Activated CD4-positive, alpha-beta T cell treated with anti-CD3 and anti-CD28 coated beads for 36 hours (primary cell): ENCODE data around the gene RALGPS1. TPM values are rescaled to one million over a fixed set of nuclear protein-coding genes. Genes with fewer than 3 reads are reported as not detected.

Experiments
- ATAC-seq: fragments of 200-7000 bp; cut with Tn5 transposase; one replicate; pipeline ENCODE4 v1.10.0; 2021; ENCODE audit warnings: mild to moderate bottlenecking, moderate library complexity
- CTCF ChIA-PET: fragments of 350-600 bp; sonication (Branson Sonifier 250); formaldehyde crosslinking; loops from one replicate; lab custom pipeline; 2021; ENCODE audit warnings: antibody characterized with exemption; lab: Charles Lee
- POLR2A ChIA-PET: fragments of 350-600 bp; sonication (Branson Sonifier 250); formaldehyde crosslinking; loops from one replicate; lab custom pipeline; 2021; ENCODE audit warnings: antibody characterized with exemption, inconsistent platforms; lab: Charles Lee
- DNase-seq: peaks from one replicate; pipeline ENCODE4 v3.0.0-alpha.2; 2020
- H3K27ac Mint-ChIP-seq: one replicate; pipeline ENCODE4 v1.8.0; 2021; ENCODE audit warnings: mixed read lengths
- H3K27me3 Mint-ChIP-seq: one replicate; pipeline ENCODE4 v1.8.0; 2021; ENCODE audit warnings: mixed read lengths
- H3K36me3 Mint-ChIP-seq: one replicate; pipeline ENCODE4 v1.8.0; 2021; ENCODE audit warnings: low read depth, mixed read lengths
- H3K4me1 Mint-ChIP-seq: one replicate; pipeline ENCODE4 v1.8.0; 2021; ENCODE audit warnings: mixed read lengths
- H3K4me3 Mint-ChIP-seq: one replicate; pipeline ENCODE4 v1.8.0; 2021; ENCODE audit warnings: mild to moderate bottlenecking, moderate library complexity, mixed read lengths
- H3K9me3 Mint-ChIP-seq: one replicate; pipeline ENCODE4 v1.8.0; 2021; ENCODE audit warnings: low read depth, mixed read lengths
- intact Hi-C, 2 experiments: fragments of 100-400 bp; cut with DNase I in 1 of 2; cut with micrococcal nuclease in 1 of 2; formaldehyde crosslinking; loops; one replicate each; pipeline versions ENCODE4 v1.14.2 to v1.15.1; 2022 to 2024; cut with DNase I, micrococcal nuclease
- total RNA-seq, 2 experiments: library from RNA; stranded (reverse); gene quantifications; one replicate each; pipeline ENCODE4 v1.2.3, GENCODE V29; 2021

RALGPS1 gene
- total RNA-seq, 2 experiments from 2014 or later, result 1.2 to 2.2 TPM

DNA sequence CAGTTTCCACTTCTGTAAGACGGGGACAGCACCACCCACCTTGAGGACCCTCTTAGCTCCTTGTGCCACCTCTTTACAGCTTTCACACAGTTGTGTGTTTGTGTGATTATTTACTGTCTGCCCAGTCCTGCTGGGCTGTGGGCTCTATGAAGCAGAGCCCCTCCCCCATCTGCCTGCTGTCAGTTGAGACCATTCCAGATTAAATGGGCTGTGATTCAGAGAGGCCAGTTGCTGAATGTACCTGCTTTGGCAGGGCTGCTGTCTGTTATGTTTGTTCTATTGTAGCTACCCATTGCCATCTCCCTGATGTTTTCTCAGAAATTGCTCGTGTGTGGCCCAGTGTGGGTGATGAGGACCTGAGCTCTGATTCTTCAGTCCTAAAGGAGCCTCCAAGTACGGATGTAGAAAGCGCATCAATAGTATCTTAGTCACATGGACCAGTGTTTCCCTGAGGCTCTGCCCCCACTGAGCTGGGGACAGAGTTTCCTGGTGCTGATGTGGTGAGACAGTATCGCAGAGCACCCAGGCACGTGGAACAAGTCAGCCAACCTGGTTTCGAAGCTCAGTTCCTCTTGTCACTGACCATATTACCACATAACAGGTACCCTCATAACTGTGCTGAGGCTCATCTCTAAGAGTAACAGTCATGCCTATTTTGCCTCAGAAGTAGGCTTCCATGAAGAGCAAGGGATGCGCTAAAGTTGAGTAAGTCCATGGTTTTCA lies 204.2 kb downstream of the RALGPS1 start:
- Mint-ChIP-seq H3K9me3 (no peaks in the 10 kb centered on the region), H3K4me1 (peaks cover 5% of the 10 kb centered on the region), H3K4me3 (no peak overlapping the region), H3K27ac (no peak overlapping the region), H3K27me3 (peaks cover 20% of the 10 kb centered on the region), H3K36me3 (no peaks in the 10 kb centered on the region)
- ChIA-PET CTCF (interaction anchor here (0.8 kb wide), 1 partner anchor 8 kb away, joined by 4 read pairs; no protein-coding TSS in a partner anchor), POLR2A (no interaction called here)
- intact Hi-C loops, result no loop called here
- DNase-seq, result no peak
- no peak for ATAC-seq

DNA sequence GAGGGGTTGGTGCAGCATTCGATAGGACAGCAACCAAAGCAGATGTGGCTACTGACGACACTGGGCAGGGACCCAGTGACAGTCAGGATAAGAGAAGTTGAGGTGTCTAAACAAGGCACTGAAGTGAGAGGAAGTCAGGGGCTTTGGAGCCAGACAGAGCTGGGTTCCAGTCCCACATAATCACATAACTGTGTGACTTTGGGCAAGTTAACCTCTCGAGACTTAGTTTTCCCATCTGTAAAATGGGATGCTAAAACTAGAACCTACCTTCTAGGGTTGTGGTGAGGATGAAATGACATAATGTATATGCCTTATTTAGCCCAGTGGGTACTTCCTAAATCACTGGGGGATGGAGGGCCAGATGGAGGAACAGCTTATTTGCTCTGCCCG lies 204.7 kb downstream of the RALGPS1 start:
- ChIA-PET POLR2A (no interaction called here), CTCF (no interaction called here)
- no peak for DNase-seq
- Mint-ChIP-seq H3K4me3 (no peak overlapping the region), H3K27ac (no peak overlapping the region), H3K27me3 (peaks cover 22% of the 10 kb centered on the region), H3K9me3 (no peaks in the 10 kb centered on the region), H3K36me3 (no peaks in the 10 kb centered on the region), H3K4me1 (peaks cover 5% of the 10 kb centered on the region)
- intact Hi-C loops, result no loop called here
- ATAC-seq, result no peak

DNA sequence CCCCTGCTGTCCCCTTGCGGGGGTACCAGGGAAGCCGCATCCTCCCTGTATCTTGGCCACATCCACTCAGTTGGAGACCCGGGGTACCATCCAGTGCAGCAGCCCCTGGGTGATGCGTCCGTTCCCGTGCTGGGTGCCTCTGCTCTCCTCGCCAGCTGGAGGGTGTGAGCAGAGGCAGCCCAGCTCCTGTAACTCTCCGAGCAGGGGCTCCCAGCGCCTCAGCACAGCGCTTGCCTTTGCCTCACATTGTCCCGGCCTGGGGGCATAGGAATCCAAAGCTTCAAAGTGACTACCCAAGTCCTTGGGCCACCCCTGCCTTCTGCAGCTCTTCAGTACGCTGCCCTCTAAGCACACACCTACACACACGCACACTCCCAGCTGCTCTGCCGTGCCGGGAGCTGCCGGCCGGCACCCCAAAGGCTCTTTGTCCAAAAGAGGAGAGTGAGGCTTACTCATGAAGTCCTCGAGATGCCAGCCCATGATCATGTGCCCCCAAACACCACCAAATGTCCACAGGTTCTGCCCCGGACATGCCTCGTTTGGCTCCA lies 207.1 kb downstream of the RALGPS1 start:
- ChIA-PET CTCF (no interaction called here), POLR2A (interaction anchor here (0.6 kb wide), 1 partner anchor 286 kb away, joined by 6 read pairs; no protein-coding TSS in a partner anchor)
- no peaks in the 10 kb centered on the region for H3K9me3 Mint-ChIP-seq
- no peaks in the 10 kb centered on the region for H3K36me3 Mint-ChIP-seq
- H3K4me3 Mint-ChIP-seq, result no peak overlapping the region
- intact Hi-C loops, result no loop called here
- H3K27ac Mint-ChIP-seq, result no peak overlapping the region
- ATAC-seq (no peak), DNase-seq (no peak)
- no peaks in the 10 kb centered on the region for H3K4me1 Mint-ChIP-seq
- peaks cover 29% of the 10 kb centered on the region for H3K27me3 Mint-ChIP-seq

DNA sequence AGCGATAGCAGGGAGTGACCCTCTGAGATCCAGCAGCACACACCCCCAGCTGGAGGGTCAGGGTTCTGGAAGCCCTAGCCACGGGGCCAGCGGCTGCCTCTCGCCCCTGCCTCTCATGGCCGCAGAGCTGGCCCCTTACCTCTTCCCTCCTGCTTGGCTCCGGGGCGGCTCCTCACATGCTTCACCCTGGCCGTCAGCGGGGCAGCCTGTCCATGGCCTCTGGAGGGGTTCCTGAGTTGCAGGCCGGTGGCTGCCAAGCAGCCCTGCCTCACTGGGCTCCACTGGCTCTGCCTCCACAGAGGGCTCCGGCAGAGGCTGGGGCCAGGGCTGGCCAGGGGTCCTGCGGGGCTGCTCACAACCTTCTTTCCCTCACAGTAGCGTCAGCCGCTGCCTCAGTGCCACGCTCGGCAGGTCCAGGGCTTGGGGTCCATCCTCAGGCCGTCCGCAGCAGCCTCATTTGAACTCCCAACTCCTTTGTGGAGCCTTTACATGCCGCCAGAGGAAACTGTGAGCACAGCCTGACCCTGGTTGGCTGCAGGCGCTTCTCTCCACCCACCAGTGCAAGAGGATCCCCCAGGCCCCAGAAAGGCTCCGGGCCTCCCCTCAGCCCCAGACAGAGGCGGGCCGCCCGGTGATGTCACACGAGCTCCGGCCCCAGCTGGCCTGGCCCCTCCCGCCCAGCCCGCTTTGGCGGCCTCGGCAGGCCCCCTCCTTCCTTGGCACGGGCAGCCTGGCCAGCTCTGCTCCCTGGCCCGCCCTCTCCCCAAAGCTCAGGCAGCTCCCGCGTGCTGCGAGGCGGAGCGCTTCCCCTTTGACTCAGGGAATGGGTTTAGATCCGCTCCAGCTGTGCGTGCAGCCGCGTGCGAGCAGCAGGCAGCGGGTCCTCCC lies 207.8 kb downstream of the RALGPS1 start, which contains the start of gene ANGPTL2:
TSS of gene ANGPTL2 (minus strand) at position 460 of the 888 bp plus-strand sequence. CDS start 13,904 bp downstream, outside the sequence.
- no peak within 1 kb of the TSS for H3K4me3 Mint-ChIP-seq
- DNase-seq (peak; percentile 46), ATAC-seq (peak; percentile 23)
- no peak within 1 kb of the TSS for H3K27ac Mint-ChIP-seq
- intact Hi-C loops, result no loop called here
- H3K27me3 Mint-ChIP-seq, result peaks cover 30% of the 10 kb centered on the region
- H3K9me3 Mint-ChIP-seq, result no peaks in the 10 kb centered on the region
- CTCF ChIA-PET, result interaction anchor here (0.7 kb wide), 1 partner anchor 32 kb away, joined by 4 read pairs; no protein-coding TSS in a partner anchor
- POLR2A ChIA-PET, result no interaction called here
- H3K36me3 Mint-ChIP-seq, result no peaks in the 10 kb centered on the region
- H3K4me1 Mint-ChIP-seq, result no peaks in the 10 kb centered on the region

DNA sequence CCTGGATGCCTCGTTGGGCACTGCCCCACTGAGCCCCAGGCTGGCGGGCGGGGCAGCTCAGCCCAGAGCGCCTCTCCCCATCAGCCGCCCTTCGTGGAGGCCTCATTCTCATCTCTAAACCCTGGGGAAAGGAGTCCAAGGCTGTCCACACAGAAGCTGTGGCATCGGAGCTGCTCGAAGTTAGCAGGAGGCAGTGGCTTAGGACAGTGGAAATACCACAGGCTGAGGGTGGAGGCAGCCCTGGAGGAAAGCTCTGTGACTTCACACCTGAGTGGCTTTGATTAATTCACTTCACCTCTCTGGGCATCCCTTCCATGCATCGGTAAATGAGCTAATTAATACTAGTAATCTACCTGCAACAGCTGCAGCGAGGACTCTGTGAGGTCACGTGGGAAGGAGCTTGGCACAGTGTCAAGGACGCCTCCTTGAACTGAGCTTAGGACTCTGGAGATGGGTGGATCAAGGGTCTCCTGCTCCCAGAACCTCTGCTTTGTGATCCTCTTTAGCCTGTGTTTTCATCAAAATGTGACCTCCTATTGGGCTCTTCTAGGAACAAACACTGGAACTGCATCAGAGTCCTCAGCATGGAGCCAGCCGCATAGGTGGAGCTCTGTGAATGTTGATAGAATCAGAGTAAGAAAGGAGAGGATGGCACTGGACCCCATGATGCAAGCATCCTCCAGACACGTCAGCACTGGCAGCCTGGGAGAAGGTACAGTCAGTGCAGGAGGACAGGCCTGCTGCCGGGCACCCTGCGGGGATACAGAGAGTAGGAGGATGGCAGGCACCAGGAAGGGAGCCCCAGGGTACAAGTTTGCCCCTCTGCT lies 208.7 kb downstream of the RALGPS1 start:
- no peak overlapping the region for H3K27ac Mint-ChIP-seq
- no peak overlapping the region for H3K4me3 Mint-ChIP-seq
- no peak for ATAC-seq
- no peaks in the 10 kb centered on the region for H3K36me3 Mint-ChIP-seq
- no peak for DNase-seq
- CTCF ChIA-PET, result interaction anchor here (0.6 to 0.7 kb wide), 2 partner anchors 31 to 75 kb away, joined by 3 to 4 read pairs; no protein-coding TSS in a partner anchor
- H3K27me3 Mint-ChIP-seq, result peaks cover 34% of the 10 kb centered on the region
- intact Hi-C loops, result no loop called here
- POLR2A ChIA-PET, result interaction anchor here (0.7 kb wide), 1 partner anchor 41 kb away, joined by 3 read pairs; no protein-coding TSS in a partner anchor
- no peaks in the 10 kb centered on the region for H3K9me3 Mint-ChIP-seq
- no peaks in the 10 kb centered on the region for H3K4me1 Mint-ChIP-seq

DNA sequence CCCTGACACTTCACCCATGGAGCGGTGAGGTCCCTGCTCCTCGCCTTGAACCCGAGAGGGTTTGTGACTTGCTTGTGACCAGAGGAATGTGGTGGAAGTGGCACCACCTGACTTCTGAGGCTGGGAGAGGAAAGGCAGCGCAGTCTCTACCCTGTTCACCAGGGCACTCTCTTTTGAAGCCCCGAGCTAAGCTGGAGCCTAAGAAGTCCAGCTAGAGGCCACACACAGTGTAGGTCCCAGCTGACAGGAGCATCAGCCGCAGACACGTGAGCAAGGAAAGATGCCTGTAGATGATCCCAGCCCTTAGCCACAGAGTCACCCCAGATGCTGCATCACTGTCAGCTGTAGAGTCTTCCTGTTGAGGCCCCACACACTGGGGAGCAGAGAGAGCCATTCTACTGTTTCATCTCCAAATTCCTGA lies 209.5 kb downstream of the RALGPS1 start:
- POLR2A ChIA-PET, result no interaction called here
- Mint-ChIP-seq H3K27me3 (peaks cover 34% of the 10 kb centered on the region), H3K9me3 (no peaks in the 10 kb centered on the region), H3K27ac (no peak overlapping the region), H3K36me3 (no peaks in the 10 kb centered on the region), H3K4me3 (no peak overlapping the region), H3K4me1 (no peaks in the 10 kb centered on the region)
- intact Hi-C loops, result no loop called here
- ATAC-seq (no peak), DNase-seq (no peak)
- CTCF ChIA-PET, result no interaction called here

DNA sequence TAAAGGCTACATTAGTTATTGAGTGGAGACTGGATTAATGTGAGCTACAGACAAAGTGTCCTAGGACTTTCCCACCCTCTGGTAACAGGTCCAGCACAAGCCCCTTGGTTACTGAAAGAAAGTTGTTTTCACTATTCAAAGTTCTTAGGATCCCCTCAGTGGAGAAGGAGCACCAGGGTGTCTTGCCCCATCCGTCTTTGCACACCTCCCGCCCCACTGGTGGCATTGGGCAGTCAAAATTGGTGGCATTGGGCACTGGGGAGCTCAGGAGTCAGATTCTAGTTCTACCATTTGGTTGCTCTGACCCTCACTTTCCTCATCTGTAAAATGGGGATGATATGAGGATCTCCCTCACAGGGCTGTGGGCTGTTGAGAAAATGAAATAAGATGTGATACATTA lies 210.2 kb downstream of the RALGPS1 start:
- no peaks in the 10 kb centered on the region for H3K36me3 Mint-ChIP-seq
- H3K27ac Mint-ChIP-seq, result no peak overlapping the region
- no peaks in the 10 kb centered on the region for H3K4me1 Mint-ChIP-seq
- ATAC-seq, result no peak
- H3K4me3 Mint-ChIP-seq, result no peak overlapping the region
- H3K9me3 Mint-ChIP-seq, result no peaks in the 10 kb centered on the region
- intact Hi-C loops, result no loop called here
- CTCF ChIA-PET, result no interaction called here
- peaks cover 32% of the 10 kb centered on the region for H3K27me3 Mint-ChIP-seq
- POLR2A ChIA-PET, result no interaction called here
- no peak for DNase-seq

DNA sequence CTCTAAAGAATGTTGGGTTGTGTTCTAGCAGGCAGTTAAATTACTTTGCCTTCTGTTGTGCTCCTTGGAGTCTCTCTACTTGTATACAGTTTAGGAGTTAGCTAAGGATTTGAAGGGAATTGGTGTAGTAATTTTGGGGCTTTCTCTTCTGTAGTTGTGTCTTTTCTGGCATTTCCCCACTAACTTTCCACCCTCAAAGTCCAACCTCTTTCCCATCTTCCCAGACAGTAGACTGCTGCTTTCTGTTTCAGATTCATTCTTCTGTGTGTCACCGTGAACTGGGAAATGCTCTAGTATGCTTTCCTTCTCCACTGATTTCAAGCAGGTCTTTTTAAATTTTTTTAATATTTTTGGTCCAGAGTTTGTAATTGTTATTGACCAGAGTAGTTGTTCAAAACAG lies 212.4 kb downstream of the RALGPS1 start:
- CTCF ChIA-PET, result interaction anchor here (0.7 kb wide), 1 partner anchor 8 kb away, joined by 4 read pairs; no protein-coding TSS in a partner anchor

DNA sequence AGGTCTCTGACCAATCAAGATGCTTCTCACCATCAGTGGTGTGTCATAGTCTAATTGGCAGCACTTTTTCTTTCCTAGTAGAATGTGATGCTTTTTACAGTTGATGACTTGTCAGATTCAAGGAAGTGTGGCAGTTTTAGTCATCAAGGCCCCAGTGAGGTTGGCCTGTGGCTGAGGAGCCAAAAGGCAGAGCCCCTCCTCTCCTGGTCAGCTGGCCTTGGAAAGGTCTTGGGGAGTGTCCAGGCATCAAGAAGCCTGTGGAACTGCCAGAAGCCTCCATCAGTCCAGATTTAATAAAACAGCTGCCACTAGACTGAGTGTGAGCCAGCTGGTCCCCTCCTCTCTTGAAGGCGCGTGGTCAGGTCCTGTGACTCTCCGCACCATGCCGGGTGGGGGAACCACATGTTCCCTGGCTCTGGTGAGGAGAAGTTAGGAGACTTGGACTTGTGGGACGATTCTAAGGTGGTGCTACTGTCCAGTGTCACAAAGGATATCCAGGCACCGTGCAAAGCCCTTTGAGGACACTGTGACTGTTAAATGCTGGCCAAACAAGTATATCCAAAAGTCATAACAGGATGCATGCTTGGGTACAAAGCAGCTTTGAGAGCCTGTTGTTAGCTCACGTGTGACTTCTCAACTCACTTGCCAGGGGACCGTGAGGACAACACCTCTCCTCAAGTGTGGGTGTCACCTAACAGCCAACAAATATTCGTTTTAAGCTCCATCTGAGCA lies 213.9 kb downstream of the RALGPS1 start:
- ATAC-seq, result peak; percentile 19
- DNase-seq, result no peak
- Mint-ChIP-seq H3K9me3 (no peaks in the 10 kb centered on the region), H3K27ac (no peak overlapping the region), H3K4me3 (no peak overlapping the region), H3K36me3 (no peaks in the 10 kb centered on the region), H3K4me1 (no peaks in the 10 kb centered on the region), H3K27me3 (peaks cover 17% of the 10 kb centered on the region)
- intact Hi-C loops, result no loop called here
- ChIA-PET POLR2A (no interaction called here), CTCF (interaction anchor here (0.7 to 1.2 kb wide), 2 partner anchors 19 to 48 kb away, joined by 3 read pairs; no protein-coding TSS in a partner anchor)

More for the DNA sequence above, 212.4 kb downstream of the RALGPS1 start:
- no peaks in the 10 kb centered on the region for H3K9me3 Mint-ChIP-seq
- H3K4me1 Mint-ChIP-seq, result no peaks in the 10 kb centered on the region
- intact Hi-C loops, result no loop called here
- H3K27ac Mint-ChIP-seq, result no peak overlapping the region
- H3K27me3 Mint-ChIP-seq, result peaks cover 21% of the 10 kb centered on the region
- POLR2A ChIA-PET, result no interaction called here
- no peak overlapping the region for H3K4me3 Mint-ChIP-seq
- H3K36me3 Mint-ChIP-seq, result no peaks in the 10 kb centered on the region
- ATAC-seq (no peak), DNase-seq (no peak)

DNA sequence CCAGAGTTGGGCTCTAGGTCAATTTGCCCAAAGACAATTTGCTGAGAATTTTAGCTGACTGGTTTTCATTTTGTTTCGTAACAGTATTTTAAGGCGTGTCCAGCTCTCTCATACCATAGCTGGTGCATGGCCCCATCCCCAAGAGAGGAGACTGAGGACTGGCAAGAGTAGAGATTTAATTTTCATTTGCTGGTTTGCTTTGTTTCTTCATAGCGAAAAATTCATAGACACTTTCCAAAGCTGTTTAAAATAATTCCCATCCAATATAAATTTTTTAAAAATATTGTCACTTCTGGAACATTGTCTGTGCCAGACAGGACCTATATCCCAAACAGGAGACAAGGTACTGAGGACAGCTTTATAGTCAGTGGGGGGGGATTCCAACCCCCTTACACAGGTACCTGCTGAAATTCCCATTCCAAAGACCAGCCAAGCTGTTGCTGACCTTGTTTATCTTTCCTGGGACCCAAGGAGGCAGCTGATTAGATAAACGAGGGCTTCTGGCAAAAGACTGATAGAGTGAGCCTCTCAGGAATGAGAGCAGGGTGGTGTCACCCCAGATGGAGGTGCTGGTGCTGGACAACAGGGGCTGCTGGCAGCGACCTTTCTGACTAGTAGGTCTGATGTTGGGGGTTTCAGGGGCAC lies 214.6 kb downstream of the RALGPS1 start:
- Mint-ChIP-seq H3K27ac (no peak overlapping the region), H3K27me3 (peaks cover 16% of the 10 kb centered on the region), H3K4me3 (no peak overlapping the region), H3K36me3 (no peaks in the 10 kb centered on the region), H3K4me1 (no peaks in the 10 kb centered on the region), H3K9me3 (no peaks in the 10 kb centered on the region)
- ATAC-seq, result no peak
- intact Hi-C loops, result no loop called here
- CTCF ChIA-PET, result interaction anchor here (0.6 to 1.2 kb wide), 3 partner anchors 13 to 47 kb away, joined by 3 to 4 read pairs (median 3); no protein-coding TSS in a partner anchor
- POLR2A ChIA-PET, result no interaction called here
- no peak for DNase-seq
